Measurements from ENCODE around the gene REG1B. TPM values are rescaled to one million over a fixed set of nuclear protein-coding genes. Genes with fewer than 3 reads are reported as not detected.
A peak's percentile ranks its signal among the peaks of the same experiment; 100 is the strongest.

The REG1B gene
- total RNA-seq, 1 donor from 2014 or later = not detected

DNA sequence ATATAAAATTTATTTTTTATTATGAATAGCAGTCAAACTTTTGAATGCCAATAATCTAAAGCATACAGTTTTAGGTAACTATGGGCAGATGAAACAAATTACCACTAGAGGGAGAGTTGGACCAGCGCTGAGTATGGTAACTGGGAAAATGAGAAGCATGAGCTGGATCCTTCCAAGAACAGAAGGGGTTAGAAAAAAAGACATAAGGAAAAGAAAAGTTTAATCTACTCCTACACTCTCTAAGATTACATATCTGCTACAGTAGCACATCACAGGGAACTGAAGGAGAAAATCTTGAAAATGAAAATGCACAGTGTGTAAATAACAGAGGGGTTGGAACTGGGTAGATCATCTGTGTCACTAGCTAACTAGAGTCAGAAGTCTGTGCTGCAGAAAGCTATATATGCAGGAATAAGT is 46.8 kb downstream of the REG1B start:
- TF ChIP-seq, protein P1, sequence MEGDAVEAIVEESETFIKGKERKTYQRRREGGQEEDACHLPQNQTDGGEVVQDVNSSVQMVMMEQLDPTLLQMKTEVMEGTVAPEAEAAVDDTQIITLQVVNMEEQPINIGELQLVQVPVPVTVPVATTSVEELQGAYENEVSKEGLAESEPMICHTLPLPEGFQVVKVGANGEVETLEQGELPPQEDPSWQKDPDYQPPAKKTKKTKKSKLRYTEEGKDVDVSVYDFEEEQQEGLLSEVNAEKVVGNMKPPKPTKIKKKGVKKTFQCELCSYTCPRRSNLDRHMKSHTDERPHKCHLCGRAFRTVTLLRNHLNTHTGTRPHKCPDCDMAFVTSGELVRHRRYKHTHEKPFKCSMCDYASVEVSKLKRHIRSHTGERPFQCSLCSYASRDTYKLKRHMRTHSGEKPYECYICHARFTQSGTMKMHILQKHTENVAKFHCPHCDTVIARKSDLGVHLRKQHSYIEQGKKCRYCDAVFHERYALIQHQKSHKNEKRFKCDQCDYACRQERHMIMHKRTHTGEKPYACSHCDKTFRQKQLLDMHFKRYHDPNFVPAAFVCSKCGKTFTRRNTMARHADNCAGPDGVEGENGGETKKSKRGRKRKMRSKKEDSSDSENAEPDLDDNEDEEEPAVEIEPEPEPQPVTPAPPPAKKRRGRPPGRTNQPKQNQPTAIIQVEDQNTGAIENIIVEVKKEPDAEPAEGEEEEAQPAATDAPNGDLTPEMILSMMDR (conservative IDR thresholded peaks at IDR 0.05; ENCODE audit: low read depth, low read length) = peak; percentile 63
- no peak overlapping the region for H3K4me3 ChIP-seq (ENCODE audit: low read depth, low read length)
- peak; percentile 3 for DNase-seq (ENCODE audit: low read depth)

DNA sequence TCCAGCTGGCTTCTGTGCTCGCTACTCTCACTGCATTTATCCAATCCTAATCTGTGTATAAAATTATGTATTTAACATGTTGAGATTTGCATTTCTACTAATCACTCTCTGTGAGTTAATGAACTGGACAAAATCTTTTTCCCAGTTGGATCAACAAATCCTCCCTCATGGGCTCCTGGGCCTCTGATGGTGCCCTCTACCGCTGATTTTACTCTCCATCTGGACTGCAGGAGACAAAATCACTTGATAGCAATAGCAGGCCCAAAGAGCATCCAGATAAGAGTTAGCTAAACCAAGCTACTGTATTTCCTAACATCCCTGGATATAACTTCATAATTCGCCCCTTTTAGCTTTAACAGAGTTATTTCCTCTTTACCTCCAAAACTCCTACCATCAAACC is 47.8 kb downstream of the REG1B start:
- H3K4me3 ChIP-seq (ENCODE audit: low read depth, low read length) = no peak overlapping the region
- TF ChIP-seq, protein P1 (conservative IDR thresholded peaks at IDR 0.05; ENCODE audit: low read depth, low read length) = no peak
- DNase-seq (ENCODE audit: low read depth) = no peak

Other genes starting within 250 kb of the REG1B start
- not detected in 2 replicates for gene REG3G, start 62.3 kb downstream of the REG1B start, total RNA-seq
- not detected in 2 replicates for gene REG1A, start 32.5 kb upstream of the REG1B start, total RNA-seq
- not detected in 2 replicates for gene REG3A, start 71.8 kb upstream of the REG1B start, total RNA-seq

Measured in epithelial cell of proximal tubule (primary cell).